GM23338 (cell line): ENCODE measurements around the gene NRF1. TPM values are rescaled to one million over a fixed set of nuclear protein-coding genes. Genes with fewer than 3 reads are reported as not detected.

Source experiments
- ATAC-seq: fragments of 200-7000 bp; cut with Tn5 transposase; 3 replicates; pipeline ENCODE4 v1.9.1; 2020
- DNase-seq: peaks from one replicate; pipeline ENCODE4 v3.0.0-alpha.2; 2015; ENCODE audit warnings: low spot score
- H2AFZ ChIP-seq: fragments of 200-600 bp; sonication (generic); 2 replicates; pipeline ENCODE4 v1.8.0; 2016; ENCODE audit warnings: antibody characterized with exemption, mild to moderate bottlenecking, moderate library complexity
- H3F3A ChIP-seq: fragments of 200-600 bp; sonication (generic); replicated peaks from 2 replicates; pipeline ENCODE4 v1.8.0; 2017; ENCODE audit warnings: antibody characterized with exemption, mixed run types, low read depth
- H3K27ac ChIP-seq: fragments of 200-600 bp; sonication (generic); 2 replicates; pipeline ENCODE4 v1.6.1; 2016; ENCODE audit warnings: low read depth
- H3K27me3 ChIP-seq: fragments of 200-600 bp; sonication (generic); 2 replicates; pipeline ENCODE4 v1.8.0; 2016; ENCODE audit warnings: mild to moderate bottlenecking, mixed run types, moderate library complexity; ENCODE audit not compliant: insufficient read depth
- H3K36me3 ChIP-seq: fragments of 200-600 bp; sonication (generic); 2 replicates; pipeline ENCODE4 v1.8.0; 2016; ENCODE audit warnings: mild to moderate bottlenecking; ENCODE audit not compliant: insufficient read depth
- H3K4me1 ChIP-seq: fragments of 200-600 bp; sonication (generic); 2 replicates; pipeline ENCODE4 v1.8.0; 2016; ENCODE audit warnings: mild to moderate bottlenecking, moderate library complexity; ENCODE audit not compliant: insufficient read depth
- H3K4me2 ChIP-seq: fragments of 200-600 bp; sonication (generic); 2 replicates; pipeline ENCODE4 v1.7.1; 2017; ENCODE audit warnings: mixed run types
- H3K4me3 ChIP-seq: fragments of 200-600 bp; sonication (generic); 2 replicates; pipeline ENCODE4 v1.6.1; 2016; ENCODE audit warnings: mixed run types
- H3K79me2 ChIP-seq: fragments of 200-600 bp; sonication (generic); replicated peaks from 2 replicates; pipeline ENCODE4 v1.8.0; 2017; ENCODE audit warnings: mild to moderate bottlenecking; ENCODE audit not compliant: insufficient read depth
- H3K9me2 ChIP-seq: fragments of 200-600 bp; sonication (generic); 2 replicates; pipeline ENCODE4 v1.8.0; 2017; ENCODE audit not compliant: insufficient read depth
- H4K20me1 ChIP-seq: fragments of 200-600 bp; sonication (generic); replicated peaks from 2 replicates; pipeline ENCODE4 v1.8.0; 2017; ENCODE audit warnings: mild to moderate bottlenecking; ENCODE audit not compliant: insufficient read depth
- H3K27ac Mint-ChIP-seq: 2 replicates; pipeline ENCODE4 v1.8.0; 2020; ENCODE audit warnings: inconsistent platforms, mild to moderate bottlenecking, moderate library complexity, mixed read lengths
- H3K27me3 Mint-ChIP-seq: 3 replicates; pipeline ENCODE4 v1.8.0; 2022; ENCODE audit warnings: low read depth, mild to moderate bottlenecking, moderate library complexity, mixed read lengths, inconsistent platforms; ENCODE audit not compliant: insufficient read depth, poor library complexity
- H3K36me3 Mint-ChIP-seq: 3 replicates; pipeline ENCODE4 v1.8.0; 2021; ENCODE audit warnings: low read depth, mild to moderate bottlenecking, inconsistent platforms, moderate library complexity, mixed read lengths
- H3K4me1 Mint-ChIP-seq: 3 replicates; pipeline ENCODE4 v1.8.0; 2020; ENCODE audit warnings: mild to moderate bottlenecking, inconsistent platforms, mixed read lengths
- H3K4me3 Mint-ChIP-seq: 3 replicates; pipeline ENCODE4 v1.8.0; 2021; ENCODE audit warnings: moderate library complexity, mild to moderate bottlenecking, inconsistent platforms, mixed read lengths
- H3K9me3 Mint-ChIP-seq: 3 replicates; pipeline ENCODE4 v1.8.0; 2020; ENCODE audit warnings: moderate library complexity, mild to moderate bottlenecking, inconsistent platforms, mixed read lengths
- CREB1 ChIP-seq: fragments of 250-450 bp; sonication (Bioruptor Pico); IDR thresholded peaks from 2 replicates; pipeline ENCODE4 v1.5.0; 2020; ENCODE audit warnings: low read depth, mild to moderate bottlenecking, moderate library complexity
- polyA plus RNA-seq: library from polyadenylated mRNA; unstranded; fragments of >200 nt; fragmentation: Nextera tagmentation; extraction: Ambion mirVana; gene quantifications from 2 replicates; pipeline ENCODE4 v1.2.1, GENCODE V29; 2016
- total RNA-seq: library from RNA; depleted of rRNA; stranded (reverse); fragments of >200 nt; shearing (Covaris generic); gene quantifications from 2 replicates; pipeline ENCODE4 v1.2.3, GENCODE V29; 2014
- TF ChIP-seq, protein P1 (sequence below), 2 experiments: fragments of 200-600 bp in 1 of 2; sonication (generic) in 1 of 2; conservative IDR thresholded peaks; 2 replicates each; pipeline versions ENCODE4 v1.5.1 to v1.6.1; 2016 to 2017; ENCODE audit warnings: antibody characterized with exemption in 2 of 2, low read depth in 2 of 2, mild to moderate bottlenecking in 2 of 2, moderate library complexity in 1 of 2
- TF ChIP-seq, protein P2 (sequence below): fragments of 250-450 bp; sonication (Bioruptor Pico); IDR thresholded peaks from 2 replicates; pipeline ENCODE4 v1.5.0; 2020; ENCODE audit warnings: mild to moderate bottlenecking, moderate library complexity

The NRF1 gene
- total and polyA plus RNA-seq, 2 experiments from 2014 or later, result 5.3 to 24.6 TPM

DNA sequence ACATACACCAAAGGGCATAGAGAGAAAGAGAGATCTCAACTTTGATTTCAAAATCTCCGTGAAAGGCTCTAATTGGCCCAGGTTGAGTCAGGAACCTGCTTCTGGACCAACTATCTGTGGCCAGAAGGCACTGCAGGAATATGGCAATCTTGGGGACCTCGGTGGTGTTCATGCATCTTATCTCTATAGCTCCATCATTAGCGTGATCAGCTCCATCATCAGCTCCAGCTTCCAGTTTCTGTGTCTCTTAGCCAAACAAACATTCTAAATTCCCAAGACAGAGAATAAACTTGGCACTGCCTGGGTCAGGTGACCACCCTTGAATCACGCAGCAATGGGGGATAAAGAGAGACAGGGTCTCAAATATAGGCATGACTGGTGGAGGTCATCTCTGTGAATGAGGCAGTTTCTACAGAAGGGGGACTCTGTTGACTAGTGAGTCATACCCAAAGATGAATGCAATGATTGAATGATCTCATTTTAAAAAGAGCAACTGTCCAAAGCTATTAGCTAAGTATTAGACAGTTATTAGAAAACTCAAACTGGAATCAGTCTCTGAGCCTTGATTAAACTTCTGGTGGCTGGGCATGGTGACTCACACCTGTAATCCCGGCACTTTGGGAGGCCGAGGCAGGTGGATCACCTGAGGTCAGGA lies 5.4 kb upstream of the NRF1 start:
- Mint-ChIP-seq H3K27me3 (peaks cover 11% of the 10 kb centered on the region), H3K4me1 (peaks cover 18% of the 10 kb centered on the region), H3K4me3 (no peak overlapping the region), H3K27ac (no peak overlapping the region), H3K9me3 (no peaks in the 10 kb centered on the region; the same call in 2 of the 3 replicates), H3K36me3 (peaks cover 19% of the 10 kb centered on the region)
- H3K27me3 ChIP-seq, result no peaks in the 10 kb centered on the region
- H3K36me3 ChIP-seq, result no peaks in the 10 kb centered on the region; the same call in 1 of the 2 replicates
- no peaks in the 10 kb centered on the region for H3K9me2 ChIP-seq
- ATAC-seq (no peak), DNase-seq (no peak)
- H2AFZ ChIP-seq, result no peak overlapping the region
- H4K20me1 ChIP-seq, result peaks cover 25% of the 10 kb centered on the region; the same call in 1 of the 2 replicates
- H3F3A ChIP-seq, result no peaks in the 10 kb centered on the region
- no peaks in the 10 kb centered on the region for H3K4me1 ChIP-seq
- TF ChIP-seq, protein P1, sequence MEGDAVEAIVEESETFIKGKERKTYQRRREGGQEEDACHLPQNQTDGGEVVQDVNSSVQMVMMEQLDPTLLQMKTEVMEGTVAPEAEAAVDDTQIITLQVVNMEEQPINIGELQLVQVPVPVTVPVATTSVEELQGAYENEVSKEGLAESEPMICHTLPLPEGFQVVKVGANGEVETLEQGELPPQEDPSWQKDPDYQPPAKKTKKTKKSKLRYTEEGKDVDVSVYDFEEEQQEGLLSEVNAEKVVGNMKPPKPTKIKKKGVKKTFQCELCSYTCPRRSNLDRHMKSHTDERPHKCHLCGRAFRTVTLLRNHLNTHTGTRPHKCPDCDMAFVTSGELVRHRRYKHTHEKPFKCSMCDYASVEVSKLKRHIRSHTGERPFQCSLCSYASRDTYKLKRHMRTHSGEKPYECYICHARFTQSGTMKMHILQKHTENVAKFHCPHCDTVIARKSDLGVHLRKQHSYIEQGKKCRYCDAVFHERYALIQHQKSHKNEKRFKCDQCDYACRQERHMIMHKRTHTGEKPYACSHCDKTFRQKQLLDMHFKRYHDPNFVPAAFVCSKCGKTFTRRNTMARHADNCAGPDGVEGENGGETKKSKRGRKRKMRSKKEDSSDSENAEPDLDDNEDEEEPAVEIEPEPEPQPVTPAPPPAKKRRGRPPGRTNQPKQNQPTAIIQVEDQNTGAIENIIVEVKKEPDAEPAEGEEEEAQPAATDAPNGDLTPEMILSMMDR (conservative IDR thresholded peaks at IDR 0.05; ENCODE audit: low read depth in 2 of 2), result no peak
- TF ChIP-seq CREB1, result no peak
- TF ChIP-seq, protein P2, sequence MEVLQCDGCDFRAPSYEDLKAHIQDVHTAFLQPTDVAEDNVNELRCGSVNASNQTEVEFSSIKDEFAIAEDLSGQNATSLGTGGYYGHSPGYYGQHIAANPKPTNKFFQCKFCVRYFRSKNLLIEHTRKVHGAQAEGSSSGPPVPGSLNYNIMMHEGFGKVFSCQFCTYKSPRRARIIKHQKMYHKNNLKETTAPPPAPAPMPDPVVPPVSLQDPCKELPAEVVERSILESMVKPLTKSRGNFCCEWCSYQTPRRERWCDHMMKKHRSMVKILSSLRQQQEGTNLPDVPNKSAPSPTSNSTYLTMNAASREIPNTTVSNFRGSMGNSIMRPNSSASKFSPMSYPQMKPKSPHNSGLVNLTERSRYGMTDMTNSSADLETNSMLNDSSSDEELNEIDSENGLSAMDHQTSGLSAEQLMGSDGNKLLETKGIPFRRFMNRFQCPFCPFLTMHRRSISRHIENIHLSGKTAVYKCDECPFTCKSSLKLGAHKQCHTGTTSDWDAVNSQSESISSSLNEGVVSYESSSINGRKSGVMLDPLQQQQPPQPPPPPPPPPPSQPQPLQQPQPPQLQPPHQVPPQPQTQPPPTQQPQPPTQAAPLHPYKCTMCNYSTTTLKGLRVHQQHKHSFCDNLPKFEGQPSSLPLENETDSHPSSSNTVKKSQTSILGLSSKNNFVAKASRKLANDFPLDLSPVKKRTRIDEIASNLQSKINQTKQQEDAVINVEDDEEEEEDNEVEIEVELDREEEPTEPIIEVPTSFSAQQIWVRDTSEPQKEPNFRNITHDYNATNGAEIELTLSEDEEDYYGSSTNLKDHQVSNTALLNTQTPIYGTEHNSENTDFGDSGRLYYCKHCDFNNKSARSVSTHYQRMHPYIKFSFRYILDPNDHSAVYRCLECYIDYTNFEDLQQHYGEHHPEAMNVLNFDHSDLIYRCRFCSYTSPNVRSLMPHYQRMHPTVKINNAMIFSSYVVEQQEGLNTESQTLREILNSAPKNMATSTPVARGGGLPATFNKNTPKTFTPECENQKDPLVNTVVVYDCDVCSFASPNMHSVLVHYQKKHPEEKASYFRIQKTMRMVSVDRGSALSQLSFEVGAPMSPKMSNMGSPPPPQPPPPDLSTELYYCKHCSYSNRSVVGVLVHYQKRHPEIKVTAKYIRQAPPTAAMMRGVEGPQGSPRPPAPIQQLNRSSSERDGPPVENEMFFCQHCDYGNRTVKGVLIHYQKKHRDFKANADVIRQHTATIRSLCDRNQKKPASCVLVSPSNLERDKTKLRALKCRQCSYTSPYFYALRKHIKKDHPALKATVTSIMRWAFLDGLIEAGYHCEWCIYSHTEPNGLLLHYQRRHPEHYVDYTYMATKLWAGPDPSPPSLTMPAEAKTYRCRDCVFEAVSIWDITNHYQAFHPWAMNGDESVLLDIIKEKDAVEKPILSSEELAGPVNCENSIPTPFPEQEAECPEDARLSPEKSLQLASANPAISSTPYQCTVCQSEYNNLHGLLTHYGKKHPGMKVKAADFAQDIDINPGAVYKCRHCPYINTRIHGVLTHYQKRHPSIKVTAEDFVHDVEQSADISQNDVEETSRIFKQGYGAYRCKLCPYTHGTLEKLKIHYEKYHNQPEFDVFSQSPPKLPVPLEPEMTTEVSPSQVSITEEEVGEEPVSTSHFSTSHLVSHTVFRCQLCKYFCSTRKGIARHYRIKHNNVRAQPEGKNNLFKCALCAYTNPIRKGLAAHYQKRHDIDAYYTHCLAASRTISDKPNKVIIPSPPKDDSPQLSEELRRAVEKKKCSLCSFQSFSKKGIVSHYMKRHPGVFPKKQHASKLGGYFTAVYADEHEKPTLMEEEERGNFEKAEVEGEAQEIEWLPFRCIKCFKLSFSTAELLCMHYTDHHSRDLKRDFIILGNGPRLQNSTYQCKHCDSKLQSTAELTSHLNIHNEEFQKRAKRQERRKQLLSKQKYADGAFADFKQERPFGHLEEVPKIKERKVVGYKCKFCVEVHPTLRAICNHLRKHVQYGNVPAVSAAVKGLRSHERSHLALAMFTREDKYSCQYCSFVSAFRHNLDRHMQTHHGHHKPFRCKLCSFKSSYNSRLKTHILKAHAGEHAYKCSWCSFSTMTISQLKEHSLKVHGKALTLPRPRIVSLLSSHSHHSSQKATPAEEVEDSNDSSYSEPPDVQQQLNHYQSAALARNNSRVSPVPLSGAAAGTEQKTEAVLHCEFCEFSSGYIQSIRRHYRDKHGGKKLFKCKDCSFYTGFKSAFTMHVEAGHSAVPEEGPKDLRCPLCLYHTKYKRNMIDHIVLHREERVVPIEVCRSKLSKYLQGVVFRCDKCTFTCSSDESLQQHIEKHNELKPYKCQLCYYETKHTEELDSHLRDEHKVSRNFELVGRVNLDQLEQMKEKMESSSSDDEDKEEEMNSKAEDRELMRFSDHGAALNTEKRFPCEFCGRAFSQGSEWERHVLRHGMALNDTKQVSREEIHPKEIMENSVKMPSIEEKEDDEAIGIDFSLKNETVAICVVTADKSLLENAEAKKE (CRISPR knock-in tag), result no peak
- peaks cover 6% of the 10 kb centered on the region; the same call in 1 of the 2 replicates for H3K79me2 ChIP-seq
- no peak overlapping the region for H3K4me3 ChIP-seq
- no peak overlapping the region for H3K27ac ChIP-seq
- H3K4me2 ChIP-seq, result no peak overlapping the region
